Gastroesophageal sphincter (tissue), 4 donors: ENCODE results near the gene KLHL6. TPM values are rescaled to one million over a fixed set of nuclear protein-coding genes. Genes with fewer than 3 reads are reported as not detected.
"Not testable (repeated sequence)": the region's sequence is repeated elsewhere in the genome, so short reads cannot be mapped to it uniquely, and the experiment has no call there.

Experiments
- ATAC-seq: fragments of 150-250 bp; one replicate; pipeline ENCODE4 v1.9.1; 2016; ENCODE audit warnings: mild to moderate bottlenecking, moderate library complexity
- H3K27ac ChIP-seq, 4 donors: fragments of 200-600 bp; sonication (generic) in 3 of 4; 1 replicate in 3 of 4; 2 replicates in 1 of 4; pipeline ENCODE4 v1.5.1; 2016 to 2019
- H3K27me3 ChIP-seq: fragments of 200-600 bp; sonication (generic); one replicate; pipeline ENCODE4 v1.5.1; 2019
- H3K36me3 ChIP-seq, 2 donors: fragments of 200-600 bp; sonication (generic); one replicate each; pipeline ENCODE4 v1.5.1; 2019; ENCODE audit warnings: control low read depth in 1 of 2
- H3K4me1 ChIP-seq, 3 donors: fragments of 200-600 bp; sonication (generic); 1 replicate in 2 of 3; 2 replicates in 1 of 3; pipeline ENCODE4 v1.5.1; 2016 to 2019; ENCODE audit warnings: control low read depth in 2 of 3
- H3K4me3 ChIP-seq, 2 donors: fragments of 200-600 bp; sonication (generic); one replicate each; pipeline ENCODE4 v1.5.1; 2019; ENCODE audit warnings: mild to moderate bottlenecking in 1 of 2, moderate library complexity in 1 of 2
- H3K9me3 ChIP-seq, 3 donors: fragments of 200-600 bp; sonication (generic); one replicate each; pipeline ENCODE4 v1.5.1; 2017 to 2019; ENCODE audit warnings: control low read depth in 2 of 3
- CTCF ChIP-seq, 4 experiments: fragments of 200-600 bp in 2 of 4; fragments of 450-650 bp in 2 of 4; sonication (generic) in 1 of 4; IDR thresholded peaks; one replicate each; pipeline ENCODE4 v1.5.1; 2017 to 2019; ENCODE audit warnings: antibody characterized with exemption in 4 of 4, mild to moderate bottlenecking in 2 of 4, moderate library complexity in 2 of 4
- EP300 ChIP-seq: sonication (generic); formaldehyde crosslinking; IDR thresholded peaks from one replicate; pipeline ENCODE4 v1.6.1; 2017; ENCODE audit warnings: antibody characterized with exemption, mild to moderate bottlenecking
- POLR2A ChIP-seq, 2 donors: fragments of 450-650 bp; IDR thresholded peaks; one replicate each; pipeline ENCODE4 v1.6.1; 2017; ENCODE audit warnings: antibody characterized with exemption in 2 of 2, mild to moderate bottlenecking in 2 of 2, moderate library complexity in 1 of 2
- POLR2AphosphoS5 ChIP-seq: sonication (generic); formaldehyde crosslinking; IDR thresholded peaks from one replicate; pipeline ENCODE4 v1.6.1; 2017; ENCODE audit warnings: antibody characterized with exemption
- WGBS, 2 donors: methylation state at CpG; one replicate each; pipeline ENCODE4 v1.1.5; 2018; ENCODE audit warnings: low coverage in 1 of 2; 5-methylcytosine and 5-hydroxymethylcytosine counted together
- total RNA-seq, 4 donors: library from RNA; depleted of rRNA; stranded (reverse); fragments of >200 nt; gene quantifications; one replicate each; pipeline ENCODE4 v1.1.0, GENCODE V29; 2016

Gene KLHL6
- total RNA-seq, 4 donors from 2014 or later: 0.62 to 1.9 (median 1.0) TPM

- Histone ChIP-seq H3K36me3 (no peaks in the 10 kb centered on the region), H3K9me3 (no peaks in the 10 kb centered on the region), H3K27ac (no peak overlapping the region), H3K4me1 (peaks cover 0 to 6% (median 0%) of the 10 kb centered on the region in 3 donors), H3K4me3 (no peak overlapping the region), H3K27me3 (peaks cover 1% of the 10 kb centered on the region)
- no peak for ATAC-seq
- WGBS, 2 donors: 88 to 94% methylated on average over 2 to 4 of the region's 4 CpGs
- TF ChIP-seq POLR2A (IDR thresholded peaks at IDR 0.05) (no peak), POLR2AphosphoS5 (no peak), CTCF (IDR thresholded peaks at IDR 0.05) (no peak), EP300 (no peak)
These were observed 71.0 kb downstream of the KLHL6 start for GRCh38 chr3:183484431-183485075.

- Histone ChIP-seq H3K27ac (no peak overlapping the region), H3K36me3 (no peaks in the 10 kb centered on the region), H3K4me3 (no peak overlapping the region), H3K4me1 (peaks cover 0 to 8% (median 0%) of the 10 kb centered on the region in 3 donors), H3K9me3 (no peaks in the 10 kb centered on the region), H3K27me3 (peaks cover 21% of the 10 kb centered on the region)
- no peak for ATAC-seq
- TF ChIP-seq POLR2A (IDR thresholded peaks at IDR 0.05) (no peak), POLR2AphosphoS5 (no peak), CTCF (IDR thresholded peaks at IDR 0.05) (no peak), EP300 (no peak)
- 64 to 84% methylated on average over 7 to 8 of the region's 8 CpGs for WGBS, 2 donors
These were observed 73.9 kb downstream of the KLHL6 start for GRCh38 chr3:183481582-183481981.

- no peak overlapping the region for H3K27ac ChIP-seq
- WGBS, 2 donors: 78 to 100% methylated on average over 1 to 4 of the region's 10 CpGs
- no peak for TF ChIP-seq EP300
- no peak for TF ChIP-seq POLR2A (IDR thresholded peaks at IDR 0.05)
- TF ChIP-seq CTCF (IDR thresholded peaks at IDR 0.05): no peak
- no peak for TF ChIP-seq POLR2AphosphoS5
- no peaks in the 10 kb centered on the region for H3K36me3 ChIP-seq
- no peak for ATAC-seq
- peaks cover 21% of the 10 kb centered on the region for H3K27me3 ChIP-seq
- H3K4me3 ChIP-seq: no peak overlapping the region
- H3K9me3 ChIP-seq: no peaks in the 10 kb centered on the region
- H3K4me1 ChIP-seq: peaks cover 0 to 8% (median 0%) of the 10 kb centered on the region in 3 donors
These were observed 77.0 kb downstream of the KLHL6 start for GRCh38 chr3:183478501-183478900.

- WGBS, 2 donors: 69 to 77% methylated on average over 2 to 3 of the region's 8 CpGs
- no peak for TF ChIP-seq POLR2A (IDR thresholded peaks at IDR 0.05)
- no peak for TF ChIP-seq CTCF (IDR thresholded peaks at IDR 0.05)
- TF ChIP-seq POLR2AphosphoS5: no peak
- no peak for TF ChIP-seq EP300
- Histone ChIP-seq H3K9me3 (no peaks in the 10 kb centered on the region), H3K36me3 (no peaks in the 10 kb centered on the region), H3K27ac (no peak overlapping the region), H3K27me3 (peaks cover 21% of the 10 kb centered on the region), H3K4me1 (peaks cover 0 to 8% (median 0%) of the 10 kb centered on the region in 3 donors), H3K4me3 (no peak overlapping the region)
- ATAC-seq: no peak
These were observed 77.6 kb downstream of the KLHL6 start for GRCh38 chr3:183477801-183478456.

- 100% methylated on average over 1 of the region's 1 CpG for WGBS, 2 donors
- peaks cover 21% of the 10 kb centered on the region for H3K27me3 ChIP-seq
- not testable (repeated sequence) for H3K4me1 ChIP-seq, H3K27ac ChIP-seq, H3K4me3 ChIP-seq, H3K9me3 ChIP-seq, ATAC-seq, H3K36me3 ChIP-seq
These were observed 79.7 kb downstream of the KLHL6 start for GRCh38 chr3:183475764-183476162.
